H1 (cell line): ENCODE results near the gene CAMK2B. TPM values are rescaled to one million over a fixed set of nuclear protein-coding genes. Genes with fewer than 3 reads are reported as not detected.

Experiments
- CTCF ChIA-PET: fragments of 300-600 bp; sonication (Branson Sonifier 250); formaldehyde crosslinking; loops from one replicate; lab custom pipeline; 2021; ENCODE audit not compliant: partially characterized antibody; lab: Charles Lee
- POLR2A ChIA-PET: fragments of 300-600 bp; sonication (Branson Sonifier 250); formaldehyde crosslinking; loops from one replicate; lab custom pipeline; 2021; ENCODE audit warnings: inconsistent platforms; ENCODE audit not compliant: partially characterized antibody; lab: Charles Lee
- DNase-seq, 2 experiments: peaks; one replicate each; pipeline versions ENCODE4 v3.0.0 to v3.0.0-alpha.2; 2010 to 2022; ENCODE audit warnings: low spot score in 2 of 2, low read depth in 1 of 2, mixed read lengths in 1 of 2
- FAIRE-seq: peaks from 2 replicates; lab custom pipeline; 2011; peaks lifted over from hg19 to GRCh38; lab: Jason Lieb, UNC
- H2AFZ ChIP-seq: 2 replicates; pipeline ENCODE4 v1.8.1; 2012; ENCODE audit warnings: low read length, inconsistent platforms
- H2AK5ac ChIP-seq: 2 replicates; pipeline ENCODE4 v1.6.1; 2013; ENCODE audit warnings: low read depth, low read length
- H2BK120ac ChIP-seq: replicated peaks from 2 replicates; pipeline ENCODE3; 2013; ENCODE audit warnings: low read depth, low read length, inconsistent platforms
- H2BK12ac ChIP-seq: 2 replicates; pipeline ENCODE4 v1.6.1; 2013; ENCODE audit warnings: low read depth, low read length
- H2BK15ac ChIP-seq: 2 replicates; pipeline ENCODE4 v1.6.1; 2013; ENCODE audit warnings: low read length
- H2BK20ac ChIP-seq: 2 replicates; pipeline ENCODE4 v1.6.1; 2013; ENCODE audit warnings: low read length
- H2BK5ac ChIP-seq: 2 replicates; pipeline ENCODE4 v1.6.1; 2013; ENCODE audit warnings: low read depth, low read length
- H3K14ac ChIP-seq: 2 replicates; pipeline ENCODE4 v1.6.1; 2013; ENCODE audit warnings: inconsistent platforms; ENCODE audit not compliant: insufficient read length
- H3K18ac ChIP-seq: 2 replicates; pipeline ENCODE4 v1.6.1; 2013; ENCODE audit warnings: low read length; ENCODE audit errors: extremely low read depth
- H3K23ac ChIP-seq: 2 replicates; pipeline ENCODE4 v1.6.1; 2013; ENCODE audit warnings: inconsistent platforms; ENCODE audit not compliant: insufficient read length
- H3K23me2 ChIP-seq: 2 replicates; pipeline ENCODE4 v1.6.1; 2013; ENCODE audit warnings: low read depth, low read length
- H3K27ac ChIP-seq: 2 replicates; pipeline ENCODE4 v1.6.1; 2011; ENCODE audit warnings: low read depth, low read length, inconsistent platforms
- H3K27me3 ChIP-seq, 4 experiments: replicated peaks in 1 of 4; 1 replicate in 1 of 4; 2 replicates in 3 of 4; pipeline versions ENCODE4 v1.6.1 to v1.8.1; 2011 to 2013; ENCODE audit warnings: low read length in 3 of 4, mild to moderate bottlenecking in 3 of 4, inconsistent platforms in 2 of 4, mixed read lengths in 2 of 4, moderate library complexity in 1 of 4; ENCODE audit not compliant: control insufficient read depth in 3 of 4, insufficient read depth in 3 of 4; ENCODE audit errors: extremely low read depth in 1 of 4
- H3K36me3 ChIP-seq, 4 experiments: 2 replicates each; pipeline versions ENCODE4 v1.6.1 to v1.8.1; 2011 to 2013; ENCODE audit warnings: mild to moderate bottlenecking in 4 of 4, low read length in 3 of 4, moderate library complexity in 2 of 4, control low read depth in 1 of 4, inconsistent platforms in 1 of 4; ENCODE audit not compliant: insufficient read depth in 4 of 4, control insufficient read depth in 2 of 4
- H3K4ac ChIP-seq: replicated peaks from 2 replicates; pipeline ENCODE3; 2013; ENCODE audit warnings: low read length, low read depth, mixed read lengths, inconsistent platforms; ENCODE audit not compliant: insufficient read length
- H3K4me1 ChIP-seq, 4 experiments: replicated peaks in 1 of 4; 1 replicate in 1 of 4; 2 replicates in 3 of 4; pipeline versions ENCODE4 v1.6.1 to v1.8.1; 2011 to 2013; ENCODE audit warnings: low read length in 3 of 4, inconsistent platforms in 2 of 4, mixed read lengths in 1 of 4; ENCODE audit not compliant: insufficient read depth in 4 of 4, control insufficient read depth in 3 of 4
- H3K4me2 ChIP-seq, 2 experiments: 2 replicates each; pipeline versions ENCODE4 v1.6.1 to v1.8.1; 2011 to 2013; ENCODE audit warnings: low read depth in 2 of 2, low read length in 2 of 2, control low read depth in 1 of 2, inconsistent platforms in 1 of 2, mild to moderate bottlenecking in 1 of 2; ENCODE audit not compliant: insufficient read depth in 1 of 2
- H3K4me3 ChIP-seq, 4 experiments: fragments of 200-600, 300-600 bp in 1 of 4; sonication (generic), shearing (Covaris generic), sonication (Bioruptor Twin) in 1 of 4; 2 replicates each; pipeline versions ENCODE4 v1.5.1 to v1.8.1; 2011 to 2016; ENCODE audit warnings: low read length in 4 of 4, low read depth in 3 of 4, control low read depth in 2 of 4, inconsistent platforms in 2 of 4, mild to moderate bottlenecking in 2 of 4, mixed read lengths in 1 of 4, moderate library complexity in 1 of 4; ENCODE audit not compliant: insufficient read depth in 2 of 4; ENCODE audit errors: extremely low read depth in 1 of 4
- H3K56ac ChIP-seq: replicated peaks from 2 replicates; pipeline ENCODE3; 2013; ENCODE audit warnings: low read depth, mild to moderate bottlenecking, mixed read lengths, low read length, inconsistent platforms; ENCODE audit not compliant: insufficient read length
- H3K79me1 ChIP-seq: 2 replicates; pipeline ENCODE4 v1.6.1; 2013; ENCODE audit warnings: low read depth, low read length, control low read depth
- H3K79me2 ChIP-seq, 2 experiments: 2 replicates each; pipeline versions ENCODE4 v1.6.1 to v1.8.1; 2012 to 2013; ENCODE audit warnings: low read length in 2 of 2, mild to moderate bottlenecking in 2 of 2, inconsistent platforms in 1 of 2; ENCODE audit not compliant: insufficient read depth in 2 of 2, control insufficient read depth in 1 of 2
- H3K9ac ChIP-seq, 4 experiments: replicated peaks in 1 of 4; 1 replicate in 1 of 4; 2 replicates in 3 of 4; pipeline versions ENCODE4 v1.6.1 to v1.8.1; 2011 to 2013; ENCODE audit warnings: low read depth in 3 of 4, low read length in 3 of 4, control low read depth in 2 of 4, mild to moderate bottlenecking in 2 of 4, moderate library complexity in 2 of 4, inconsistent platforms in 1 of 4; ENCODE audit errors: extremely low read depth in 1 of 4
- H3K9me3 ChIP-seq, 2 experiments: 2 replicates each; pipeline versions ENCODE4 v1.6.1 to v1.8.1; 2012 to 2013; ENCODE audit warnings: mild to moderate bottlenecking in 2 of 2, moderate library complexity in 2 of 2, control low read depth in 1 of 2, inconsistent platforms in 1 of 2, low read depth in 1 of 2, low read length in 1 of 2, mixed read lengths in 1 of 2; ENCODE audit not compliant: insufficient read depth in 2 of 2
- H4K20me1 ChIP-seq, 2 experiments: replicated peaks in 1 of 2; 2 replicates each; pipeline versions ENCODE3 to v1.8.1; 2011 to 2013; ENCODE audit warnings: inconsistent platforms in 2 of 2, low read length in 2 of 2, mild to moderate bottlenecking in 1 of 2; ENCODE audit not compliant: insufficient read depth in 2 of 2, control insufficient read depth in 1 of 2
- H4K5ac ChIP-seq: 2 replicates; pipeline ENCODE4 v1.6.1; 2013; ENCODE audit warnings: low read length, low read depth, mixed read lengths, inconsistent platforms; ENCODE audit not compliant: insufficient read length
- H4K8ac ChIP-seq: 2 replicates; pipeline ENCODE4 v1.8.0; 2013; ENCODE audit warnings: mild to moderate bottlenecking, moderate library complexity, low read length, inconsistent platforms; ENCODE audit not compliant: insufficient read depth; ENCODE audit errors: extremely low read depth
- H4K91ac ChIP-seq: replicated peaks from 2 replicates; pipeline ENCODE3; 2013; ENCODE audit warnings: low read length, mixed read lengths, inconsistent platforms; ENCODE audit not compliant: insufficient read length
- MAX ChIP-seq: IDR thresholded peaks from 2 replicates; pipeline ENCODE4 v1.6.1; 2012; ENCODE audit warnings: inconsistent platforms
- WGBS, 2 experiments: shearing (Covaris generic) in 1 of 2; methylation state at CpG; one replicate each; pipeline versions ENCODE4 v1.1.6 to v1.1.7; 2013 to 2015; ENCODE audit warnings: low lambda C conversion rate in 2 of 2, mixed read lengths in 2 of 2, inconsistent platforms in 1 of 2, low coverage in 1 of 2, missing lambda C conversion rate in 1 of 2; ENCODE audit not compliant: insufficient replicate concordance in 2 of 2, insufficient coverage in 1 of 2, insufficient read length in 1 of 2; ENCODE audit errors: extremely low coverage in 1 of 2, missing lambda C conversion rate in 1 of 2; 5-methylcytosine and 5-hydroxymethylcytosine counted together
- polyA plus RNA-seq, 7 experiments: library from polyadenylated mRNA; depleted of rRNA in 3 of 7; stranded (reverse) in 5 of 7; unstranded in 2 of 7; fragments of >200 nt in 5 of 7; fragments of 200-250 nt in 2 of 7; gene quantifications; 1 replicate in 5 of 7; 2 replicates in 1 of 7; 4 replicates in 1 of 7; pipeline versions ENCODE4 v1.2.1 to v1.2.3, GENCODE V29; 2011 to 2013; ENCODE audit warnings: missing spikeins in 2 of 7, mixed read lengths in 2 of 7
- total RNA-seq: library from RNA; stranded (reverse); fragmentation: NEBNext Ultra II Directional; extraction: Animal tissue kit (Norgen Biotek cat#: 25700); gene quantifications from 2 replicates; pipeline ENCODE4 v1.2.1, GENCODE V29; 2021

Gene CAMK2B
- total and polyA plus RNA-seq, 2 of the 8 experiments (the other 6 are each of a cell fraction or from before 2014, with no cell fraction given), result 0.05 to 0.15 TPM

- H3K9ac ChIP-seq, result no peak overlapping the region
- H3K4me3 ChIP-seq, result no peak overlapping the region
- no peak overlapping the region for H3K23ac ChIP-seq
- no peak overlapping the region for H2AFZ ChIP-seq
- H3K18ac ChIP-seq, result no peak overlapping the region
- no peak overlapping the region for H3K14ac ChIP-seq
- H2BK5ac ChIP-seq, result no peak overlapping the region
- H3K23me2 ChIP-seq, result 0 out of 2 replicates have a peak, but pooled peaks cover 4% of the 10 kb centered on the region
- FAIRE-seq, result no peak
- no peak overlapping the region for H3K27ac ChIP-seq
- H3K79me2 ChIP-seq, result peaks cover 18 to 32% of the 10 kb centered on the region in 2 experiments
- no peak overlapping the region for H2BK20ac ChIP-seq
- ChIA-PET CTCF (interaction anchor here (0.6 to 2.5 kb wide), 4 partner anchors 8 to 52 kb away, joined by 3 to 9 read pairs (median 4); no protein-coding TSS in a partner anchor), POLR2A (no interaction called here)
- no peak overlapping the region for H2BK15ac ChIP-seq
- peaks cover 0 to 2% (median 0%) of the 10 kb centered on the region in 4 experiments; a peak in 1 of 7 replicates for H3K4me1 ChIP-seq
- DNase-seq, result no peak
- H4K8ac ChIP-seq, result no peak overlapping the region
- H3K9me3 ChIP-seq, result no peaks in the 10 kb centered on the region
- H4K5ac ChIP-seq, result no peak overlapping the region
- H2BK12ac ChIP-seq, result no peak overlapping the region
- H2BK120ac ChIP-seq, result no peak overlapping the region
- no peaks in the 10 kb centered on the region; the same call in none of the 2 replicates for H3K79me1 ChIP-seq
- no peak overlapping the region for H3K56ac ChIP-seq
- no peaks in the 10 kb centered on the region for H3K27me3 ChIP-seq
- no peak overlapping the region for H3K4ac ChIP-seq
- H2AK5ac ChIP-seq, result no peak overlapping the region
- no peak overlapping the region for H4K91ac ChIP-seq
- 89% methylated on average over 5 of the region's 5 CpGs; no CpG with 5 or more reads in 1 of the 2 experiments for WGBS, 2 experiments
- H4K20me1 ChIP-seq, result peaks cover 3 to 14% of the 10 kb centered on the region in 2 experiments
- peaks cover 18 to 53% (median 45%) of the 10 kb centered on the region in 4 experiments for H3K36me3 ChIP-seq
- H3K4me2 ChIP-seq, result no peak overlapping the region
- TF ChIP-seq MAX, result no peak
Observed at GRCh38 chr7:44206008-44206407, 119.4 kb downstream of the CAMK2B start.
